ENCODE results near the gene IL9.

The IL9 gene

GRCh38 chr5:135869276-135869675 is 26.4 kb downstream of the IL9 start:
- TF ChIP-seq RAD21 (IDR thresholded peaks at IDR 0.05; ENCODE audit: low read depth) = no peak

GRCh38 chr5:135868681-135869080 is 27.0 kb downstream of the IL9 start:
- no peak for TF ChIP-seq REST (IDR thresholded peaks at IDR 0.05; ENCODE audit: low read depth)
- no peak for TF ChIP-seq TEAD4 (IDR thresholded peaks at IDR 0.05)
- TF ChIP-seq EGR1 (IDR thresholded peaks at IDR 0.05) = no peak
- TF ChIP-seq USF1 (IDR thresholded peaks at IDR 0.05) = no peak
- TF ChIP-seq FOXM1 (IDR thresholded peaks at IDR 0.05; ENCODE audit: borderline replicate concordance, low read depth) = no peak
- no peak for TF ChIP-seq CEBPB (IDR thresholded peaks at IDR 0.05)
- no peak for TF ChIP-seq EP300 (IDR thresholded peaks at IDR 0.05; ENCODE audit: borderline replicate concordance)
- TF ChIP-seq ZBTB7A (IDR thresholded peaks at IDR 0.05; ENCODE audit: low read depth) = no peak
- no peak for TF ChIP-seq YY1 (IDR thresholded peaks at IDR 0.05; ENCODE audit: low read depth)
- TF ChIP-seq NFIC (IDR thresholded peaks at IDR 0.05) = no peak
- no peak for TF ChIP-seq TAF1 (IDR thresholded peaks at IDR 0.05; ENCODE audit: low read depth)
- TF ChIP-seq MAX (IDR thresholded peaks at IDR 0.05) = no peak

- TF ChIP-seq NFIC (IDR thresholded peaks at IDR 0.05) = no peak
- TF ChIP-seq TAF1 (IDR thresholded peaks at IDR 0.05; ENCODE audit: low read depth) = no peak
- TF ChIP-seq ZBTB7A (IDR thresholded peaks at IDR 0.05; ENCODE audit: low read depth) = no peak
- TF ChIP-seq EGR1 (IDR thresholded peaks at IDR 0.05) = no peak
- TF ChIP-seq RAD21 (IDR thresholded peaks at IDR 0.05; ENCODE audit: low read depth) = no peak
- no peak for TF ChIP-seq YY1 (IDR thresholded peaks at IDR 0.05; ENCODE audit: low read depth)
- TF ChIP-seq REST (IDR thresholded peaks at IDR 0.05; ENCODE audit: low read depth) = no peak
- no peak for TF ChIP-seq TEAD4 (IDR thresholded peaks at IDR 0.05)
- TF ChIP-seq FOXM1 (IDR thresholded peaks at IDR 0.05; ENCODE audit: borderline replicate concordance, low read depth) = no peak
- TF ChIP-seq CEBPB (IDR thresholded peaks at IDR 0.05) = no peak
- TF ChIP-seq CREB1 (IDR thresholded peaks at IDR 0.05; ENCODE audit: low read depth) = no peak
These were observed 28.0 kb downstream of the IL9 start for GRCh38 chr5:135867599-135867998.

- TF ChIP-seq YY1 (IDR thresholded peaks at IDR 0.05; ENCODE audit: low read depth) (no peak), CREB1 (IDR thresholded peaks at IDR 0.05; ENCODE audit: low read depth) (no peak), USF1 (IDR thresholded peaks at IDR 0.05) (no peak), MAX (IDR thresholded peaks at IDR 0.05) (no peak), REST (IDR thresholded peaks at IDR 0.05; ENCODE audit: low read depth) (no peak), ZBTB7A (IDR thresholded peaks at IDR 0.05; ENCODE audit: low read depth) (no peak), CEBPB (IDR thresholded peaks at IDR 0.05) (no peak), RAD21 (IDR thresholded peaks at IDR 0.05; ENCODE audit: low read depth) (no peak), FOXM1 (IDR thresholded peaks at IDR 0.05; ENCODE audit: borderline replicate concordance, low read depth) (no peak), NFIC (IDR thresholded peaks at IDR 0.05) (no peak), TCF12 (IDR thresholded peaks at IDR 0.05; ENCODE audit: low read depth) (no peak)
These were observed 29.6 kb downstream of the IL9 start for GRCh38 chr5:135866016-135866415.

Measured in Ishikawa (cell line).